LNCaP clone FGC (cell line): ENCODE data around the gene PGM2.

ENCODE experiments used
- DNase-seq: peaks from one replicate; pipeline ENCODE4 v3.0.0-alpha.2; 2011; ENCODE audit warnings: low read depth
- H3K4me3 ChIP-seq: 2 replicates; pipeline ENCODE4 v1.5.1; 2011; ENCODE audit warnings: mild to moderate bottlenecking, low read depth, low read length, control low read depth
- CTCF ChIP-seq: IDR thresholded peaks from 2 replicates; pipeline ENCODE4 v1.5.1; 2012; ENCODE audit warnings: mild to moderate bottlenecking; ENCODE audit not compliant: control insufficient read depth, insufficient read depth; ENCODE audit errors: extremely low read depth

The PGM2 gene

GRCh38 chr4:37872310-37872988, 46.0 kb downstream of the PGM2 start:
- no peak for TF ChIP-seq CTCF
- DNase-seq: no peak
- H3K4me3 ChIP-seq: no peak overlapping the region

GRCh38 chr4:37873386-37873785, 46.9 kb downstream of the PGM2 start:
- H3K4me3 ChIP-seq: no peak overlapping the region
- DNase-seq: peak; percentile 81
- no peak for TF ChIP-seq CTCF

GRCh38 chr4:37876156-37876555, 49.7 kb downstream of the PGM2 start:
- no peak for DNase-seq
- TF ChIP-seq CTCF: no peak
- H3K4me3 ChIP-seq: no peak overlapping the region

GRCh38 chr4:37879365-37879764, 52.9 kb downstream of the PGM2 start:
- TF ChIP-seq CTCF: no peak
- no peak overlapping the region for H3K4me3 ChIP-seq
- DNase-seq: no peak

- H3K4me3 ChIP-seq: no peak overlapping the region
- DNase-seq: no peak
- TF ChIP-seq CTCF: no peak
Observed at GRCh38 chr4:37881811-37882210, 55.3 kb downstream of the PGM2 start.

GRCh38 chr4:37882665-37883296, 56.3 kb downstream of the PGM2 start:
- 0 out of 2 replicates have a peak, but pooled peaks have one; percentile 4 for TF ChIP-seq CTCF
- DNase-seq: peak; percentile 64
- no peak overlapping the region for H3K4me3 ChIP-seq
